Measurements from ENCODE around the gene UBA1.

DNA sequence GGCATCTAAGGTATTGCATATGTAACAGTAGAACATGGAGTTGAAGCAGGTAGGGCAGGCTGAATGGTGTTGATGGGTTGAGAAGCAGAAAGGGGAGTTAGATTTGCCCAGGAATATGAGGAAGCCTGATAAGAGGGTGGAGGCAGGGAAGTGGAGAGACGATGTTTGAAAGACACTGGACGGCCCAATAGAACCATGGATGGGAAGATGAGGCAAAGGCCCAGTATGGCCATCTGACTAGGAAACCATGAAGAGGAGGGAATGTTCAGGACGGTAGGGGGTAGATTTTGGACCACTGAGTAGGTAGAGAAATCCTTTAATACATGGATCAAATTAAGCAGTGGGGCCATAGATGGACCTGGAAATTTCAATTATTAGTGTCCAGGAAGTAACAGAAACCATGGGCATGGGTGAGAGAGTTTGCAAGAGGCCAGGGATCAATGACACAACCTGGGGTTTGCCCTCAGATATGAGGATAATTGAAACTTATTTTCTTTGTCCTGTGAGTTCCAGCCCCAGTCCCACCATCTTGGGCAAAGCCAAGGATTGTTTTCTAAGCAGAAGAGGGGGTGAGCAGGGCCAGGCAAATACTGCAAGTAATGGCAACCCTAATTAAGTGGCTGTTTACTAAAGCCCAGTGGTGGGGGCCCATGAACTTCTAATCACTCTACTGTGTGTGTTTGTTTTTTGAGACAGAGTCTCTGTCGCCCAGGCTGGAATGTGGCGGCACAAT is 36.7 kb downstream of the UBA1 start:
- TF ChIP-seq, protein P1, sequence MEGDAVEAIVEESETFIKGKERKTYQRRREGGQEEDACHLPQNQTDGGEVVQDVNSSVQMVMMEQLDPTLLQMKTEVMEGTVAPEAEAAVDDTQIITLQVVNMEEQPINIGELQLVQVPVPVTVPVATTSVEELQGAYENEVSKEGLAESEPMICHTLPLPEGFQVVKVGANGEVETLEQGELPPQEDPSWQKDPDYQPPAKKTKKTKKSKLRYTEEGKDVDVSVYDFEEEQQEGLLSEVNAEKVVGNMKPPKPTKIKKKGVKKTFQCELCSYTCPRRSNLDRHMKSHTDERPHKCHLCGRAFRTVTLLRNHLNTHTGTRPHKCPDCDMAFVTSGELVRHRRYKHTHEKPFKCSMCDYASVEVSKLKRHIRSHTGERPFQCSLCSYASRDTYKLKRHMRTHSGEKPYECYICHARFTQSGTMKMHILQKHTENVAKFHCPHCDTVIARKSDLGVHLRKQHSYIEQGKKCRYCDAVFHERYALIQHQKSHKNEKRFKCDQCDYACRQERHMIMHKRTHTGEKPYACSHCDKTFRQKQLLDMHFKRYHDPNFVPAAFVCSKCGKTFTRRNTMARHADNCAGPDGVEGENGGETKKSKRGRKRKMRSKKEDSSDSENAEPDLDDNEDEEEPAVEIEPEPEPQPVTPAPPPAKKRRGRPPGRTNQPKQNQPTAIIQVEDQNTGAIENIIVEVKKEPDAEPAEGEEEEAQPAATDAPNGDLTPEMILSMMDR (IDR thresholded peaks at IDR 0.05; ENCODE audit: low read length), result no peak
- TF ChIP-seq EZH2 (IDR thresholded peaks at IDR 0.05; ENCODE audit: borderline replicate concordance, low read length), result no peak

Measured in OCI-LY1 (cell line).